IPS-11a (cell line): ENCODE results near the gene KIRREL1.

Experiments used
- H3K4me3 ChIP-seq: one replicate; pipeline ENCODE4 v1.5.1; 2013; ENCODE audit warnings: low read depth, low read length, control low read depth

The KIRREL1 gene

DNA sequence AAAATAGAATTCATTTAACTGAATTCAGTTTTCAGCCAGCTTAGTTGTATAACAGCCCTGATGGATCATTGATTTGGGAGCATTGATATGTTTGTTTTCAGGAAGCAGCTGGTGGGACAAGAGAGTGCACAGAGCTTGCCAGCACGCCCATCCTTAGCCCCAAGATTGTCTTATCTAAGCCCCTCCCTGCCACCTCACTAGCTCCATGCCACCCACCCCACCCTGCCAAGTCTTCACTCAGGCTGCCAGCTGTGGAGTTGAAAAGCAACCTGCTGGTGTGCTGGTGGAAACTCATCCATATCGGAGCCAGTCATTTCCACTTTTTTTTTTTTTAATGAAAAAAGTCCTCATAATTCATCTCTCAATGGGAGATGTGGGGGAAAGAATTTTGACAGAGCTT, 11.8 kb downstream of the KIRREL1 start:
- no peak overlapping the region for H3K4me3 ChIP-seq

DNA sequence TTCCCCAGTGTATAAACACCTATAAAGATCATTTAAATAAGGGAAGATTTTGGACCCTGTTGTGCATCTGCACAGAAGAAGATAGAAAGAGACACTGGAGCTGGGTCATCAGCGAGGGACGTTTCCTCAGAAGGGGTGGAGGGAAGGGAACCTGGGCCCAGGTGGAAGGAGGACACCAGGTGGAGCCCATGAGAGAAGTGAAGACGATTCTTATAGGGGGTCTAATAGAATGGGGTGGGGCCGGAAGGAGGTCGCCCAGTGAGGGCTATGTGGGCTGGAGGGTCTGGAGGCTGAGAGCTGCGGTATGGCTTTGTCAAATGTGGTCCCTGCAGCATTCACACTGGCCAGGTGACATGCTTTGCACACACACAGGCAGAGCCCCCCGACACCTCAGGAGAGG, 13.7 kb downstream of the KIRREL1 start:
- no peak overlapping the region for H3K4me3 ChIP-seq

- no peak overlapping the region for H3K4me3 ChIP-seq
Measured at GRCh38 chr1:158007667-158008386, 14.4 kb downstream of the KIRREL1 start.

DNA sequence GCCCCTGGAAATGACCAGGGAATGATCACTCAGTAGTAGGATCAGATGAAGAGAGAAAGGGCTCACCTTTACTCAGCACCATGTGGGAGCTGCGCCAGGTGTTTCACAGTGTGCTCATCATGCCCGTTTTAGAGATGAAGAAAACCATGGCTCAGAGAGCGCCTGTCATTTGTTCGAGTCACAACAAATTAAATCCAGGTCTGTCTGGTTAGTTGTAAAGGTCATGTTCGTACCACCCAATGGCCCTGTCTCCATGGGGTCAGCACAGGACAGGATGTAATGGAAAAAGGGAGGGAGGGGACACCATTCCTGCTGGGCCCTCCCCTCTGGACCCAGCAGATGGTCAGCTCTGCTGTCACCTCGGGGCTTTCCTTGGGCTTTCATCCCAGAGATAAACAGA, 15.2 kb downstream of the KIRREL1 start:
- no peak overlapping the region for H3K4me3 ChIP-seq

DNA sequence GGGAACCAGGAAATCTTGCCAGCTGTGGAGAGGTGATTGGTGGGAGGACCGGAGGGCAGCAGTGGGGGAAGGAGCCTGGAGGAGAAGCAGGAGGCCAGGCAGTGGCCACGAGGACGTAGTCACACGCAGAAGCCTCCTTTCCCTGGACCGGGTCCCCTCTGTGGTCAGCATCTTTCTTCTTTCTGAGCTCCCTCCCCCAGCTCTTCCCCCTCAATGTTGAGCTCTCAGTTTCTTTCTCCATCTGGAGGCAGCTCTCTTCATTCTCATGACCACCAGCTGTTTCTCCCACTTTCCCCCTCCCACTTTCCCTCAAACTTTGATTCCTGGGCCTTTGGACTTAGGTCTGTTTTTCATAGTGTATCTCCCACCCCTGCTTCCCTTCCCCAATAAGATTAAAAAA, 18.3 kb downstream of the KIRREL1 start:
- no peak overlapping the region for H3K4me3 ChIP-seq

DNA sequence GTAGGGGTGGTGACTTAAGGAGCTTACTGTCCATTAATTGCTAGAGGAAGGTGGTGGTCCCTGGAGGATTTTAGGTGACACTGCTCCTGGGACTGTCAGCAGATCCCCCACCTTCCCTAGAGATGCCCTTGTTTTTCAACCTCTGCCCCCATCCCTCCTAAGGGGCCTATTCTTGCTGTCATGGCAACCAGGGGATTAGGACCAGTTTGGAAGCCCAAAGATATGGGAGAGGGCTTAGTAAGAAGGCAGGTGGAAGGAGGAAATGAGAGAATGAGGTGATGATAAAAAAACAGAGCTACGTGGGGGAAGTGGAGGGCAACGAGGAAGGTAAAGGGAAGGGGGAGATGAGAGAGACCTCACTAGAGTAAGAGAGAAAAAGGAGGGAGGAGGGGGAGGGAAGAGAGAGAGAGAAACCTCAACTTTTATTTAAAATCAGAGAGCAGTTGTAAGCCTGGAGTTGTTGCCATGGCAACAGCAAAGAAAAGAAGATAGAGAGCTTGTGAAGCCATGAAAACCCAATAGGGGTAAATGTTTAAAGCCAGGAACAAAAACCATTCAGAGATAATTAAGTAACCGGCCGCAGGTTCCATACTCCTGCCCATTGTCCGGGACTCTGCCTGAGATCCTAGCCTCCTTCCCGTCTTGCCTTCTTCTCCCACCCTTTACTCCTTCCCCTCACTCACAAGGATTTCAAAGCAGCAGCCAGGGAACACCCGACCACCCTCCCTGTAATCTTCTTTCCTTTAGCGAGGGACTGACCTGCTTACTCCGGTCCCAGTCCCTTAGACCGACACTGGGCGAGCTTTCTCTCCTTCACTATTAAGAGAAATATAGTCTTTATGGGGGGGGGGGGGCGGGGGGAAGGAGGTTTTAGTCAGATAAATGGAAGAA, 20.6 kb downstream of the KIRREL1 start:
- H3K4me3 ChIP-seq, result no peak overlapping the region

GRCh38 chr1:158014731-158015320, 21.4 kb downstream of the KIRREL1 start:
- H3K4me3 ChIP-seq, result no peak overlapping the region

GRCh38 chr1:158016651-158017335, 23.3 kb downstream of the KIRREL1 start:
- no peak overlapping the region for H3K4me3 ChIP-seq

- no peak overlapping the region for H3K4me3 ChIP-seq
Measured at GRCh38 chr1:158017800-158018595, 24.6 kb downstream of the KIRREL1 start.

DNA sequence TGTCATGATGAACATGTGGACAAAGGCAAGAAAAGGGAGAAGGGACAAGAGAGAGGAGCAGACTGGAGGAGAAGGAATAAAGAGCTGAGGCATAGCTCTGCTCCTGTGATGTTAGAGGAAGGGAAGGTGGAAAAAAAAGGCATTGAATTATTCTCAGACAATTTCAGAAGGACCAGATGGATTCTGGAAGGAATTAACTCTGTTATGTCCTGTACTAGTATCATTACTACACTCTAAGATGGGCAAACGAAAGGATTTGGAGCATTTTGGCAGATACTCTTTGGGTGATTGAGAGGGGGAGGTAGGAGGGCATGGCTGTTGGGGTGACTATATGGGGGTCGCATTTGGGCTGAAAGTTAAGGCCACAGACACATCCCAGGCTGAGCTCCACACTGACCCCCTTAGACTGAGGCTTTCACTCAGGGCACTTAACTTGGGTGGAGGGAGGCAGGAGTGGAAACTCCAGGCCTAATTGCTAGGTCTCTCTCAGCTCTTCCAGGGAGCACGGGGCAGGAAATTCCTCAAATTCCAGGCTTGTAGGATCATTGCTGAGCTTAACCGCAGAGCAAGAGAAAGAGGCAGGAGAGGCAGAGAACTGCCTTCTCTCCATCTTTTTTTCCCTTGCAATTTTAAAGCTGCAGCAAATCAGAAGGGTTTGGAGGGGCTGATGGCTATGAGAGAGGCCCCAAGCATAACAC, 25.9 kb downstream of the KIRREL1 start:
- H3K4me3 ChIP-seq, result no peak overlapping the region

GRCh38 chr1:158020259-158020885, 26.9 kb downstream of the KIRREL1 start:
- H3K4me3 ChIP-seq, result no peak overlapping the region

GRCh38 chr1:158020886-158021620, 27.6 kb downstream of the KIRREL1 start:
- no peak overlapping the region for H3K4me3 ChIP-seq

- H3K4me3 ChIP-seq, result no peak overlapping the region
Measured at GRCh38 chr1:158021721-158022120, 28.3 kb downstream of the KIRREL1 start.

- H3K4me3 ChIP-seq, result no peak overlapping the region
Measured at GRCh38 chr1:158022554-158023312, 29.3 kb downstream of the KIRREL1 start.

DNA sequence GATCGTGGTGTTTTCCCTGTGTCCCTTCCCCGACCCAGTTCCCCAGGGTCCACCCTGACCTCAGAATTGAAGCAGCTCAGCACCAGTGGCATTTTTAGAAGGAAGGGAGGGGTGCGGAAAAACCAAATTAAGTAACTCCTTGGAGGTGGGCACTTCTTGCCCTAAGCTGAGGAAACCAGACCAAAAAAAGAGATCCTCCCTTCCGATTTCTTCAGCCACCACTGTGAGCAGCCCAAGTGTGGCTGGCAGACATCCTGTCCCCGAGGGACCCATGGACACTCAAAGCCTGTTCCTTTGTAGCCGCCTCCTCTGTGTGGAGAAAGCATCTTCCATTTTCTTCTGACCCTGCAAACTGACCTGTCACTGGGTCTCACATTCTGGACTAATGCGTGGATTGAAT, 31.3 kb downstream of the KIRREL1 start:
- no peak overlapping the region for H3K4me3 ChIP-seq

DNA sequence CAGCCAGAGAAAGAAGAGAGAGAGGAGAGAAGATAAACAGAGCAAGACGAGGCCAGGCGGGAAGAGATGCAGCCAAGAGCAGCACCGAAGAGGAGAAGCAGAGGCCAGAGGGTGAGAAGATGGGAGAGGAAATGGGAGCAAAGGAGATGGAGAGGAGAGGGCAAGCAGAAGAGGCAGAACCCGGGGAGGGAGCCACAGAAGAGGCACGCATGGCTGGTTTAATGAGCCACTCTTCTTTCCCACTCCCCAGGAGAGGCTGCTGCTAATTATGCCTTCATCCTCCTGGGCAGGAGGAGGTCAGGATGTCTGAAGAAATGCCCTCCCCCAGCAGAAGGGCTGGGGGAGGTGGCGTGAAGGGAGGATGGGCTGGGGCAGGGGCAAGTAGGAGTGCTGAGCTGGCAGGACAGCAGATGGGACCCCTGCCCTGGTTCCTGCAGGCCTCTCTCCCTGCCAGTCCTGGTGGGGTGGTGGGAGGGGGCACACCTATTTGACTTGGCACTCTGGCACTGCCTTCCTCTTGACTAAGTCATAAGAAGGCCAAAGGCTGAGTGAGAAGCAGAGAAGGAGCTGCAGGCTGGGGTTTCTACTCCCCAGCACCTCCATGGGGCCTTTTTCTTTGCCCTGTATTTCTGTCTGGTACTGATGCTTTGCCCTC, 32.3 kb downstream of the KIRREL1 start:
- H3K4me3 ChIP-seq, result no peak overlapping the region

- no peak overlapping the region for H3K4me3 ChIP-seq
Measured at GRCh38 chr1:158026651-158027050, 33.2 kb downstream of the KIRREL1 start.
